IgD-negative memory B cell (primary cell): ENCODE results near the gene UMPS. TPM values are rescaled to one million over a fixed set of nuclear protein-coding genes. Genes with fewer than 3 reads are reported as not detected.
"Not testable (repeated sequence)": the region's sequence is repeated elsewhere in the genome, so short reads cannot be mapped to it uniquely, and the experiment has no call there.

ENCODE experiments used
- H3K27ac Mint-ChIP-seq, 3 donors: one replicate each; pipeline ENCODE4 v1.8.0; 2020 to 2022; ENCODE audit warnings: mild to moderate bottlenecking in 3 of 3, mixed read lengths in 3 of 3, moderate library complexity in 1 of 3
- H3K27me3 Mint-ChIP-seq: one replicate; pipeline ENCODE4 v1.8.0; 2021; ENCODE audit warnings: mixed read lengths
- H3K36me3 Mint-ChIP-seq: one replicate; pipeline ENCODE4 v1.8.0; 2020; ENCODE audit warnings: mild to moderate bottlenecking, mixed read lengths
- H3K4me1 Mint-ChIP-seq, 3 donors: one replicate each; pipeline ENCODE4 v1.8.0; 2020 to 2022; ENCODE audit warnings: mixed read lengths in 3 of 3, mild to moderate bottlenecking in 1 of 3
- H3K4me3 Mint-ChIP-seq, 4 donors: one replicate each; pipeline ENCODE4 v1.8.0; 2020 to 2022; ENCODE audit warnings: mild to moderate bottlenecking in 4 of 4, mixed read lengths in 4 of 4, moderate library complexity in 3 of 4
- H3K9me3 Mint-ChIP-seq, 3 donors: one replicate each; pipeline ENCODE4 v1.8.0; 2020 to 2021; ENCODE audit warnings: mixed read lengths in 3 of 3, mild to moderate bottlenecking in 1 of 3
- polyA plus RNA-seq: library from polyadenylated mRNA; unstranded; fragments of 300-500 nt; fragmentation: Illumina TruSeq; gene quantifications from one replicate; pipeline ENCODE4 v1.2.3, GENCODE V29; 2021

Gene UMPS
- polyA plus RNA-seq, 1 donor from 2014 or later, result 20.2 TPM

DNA sequence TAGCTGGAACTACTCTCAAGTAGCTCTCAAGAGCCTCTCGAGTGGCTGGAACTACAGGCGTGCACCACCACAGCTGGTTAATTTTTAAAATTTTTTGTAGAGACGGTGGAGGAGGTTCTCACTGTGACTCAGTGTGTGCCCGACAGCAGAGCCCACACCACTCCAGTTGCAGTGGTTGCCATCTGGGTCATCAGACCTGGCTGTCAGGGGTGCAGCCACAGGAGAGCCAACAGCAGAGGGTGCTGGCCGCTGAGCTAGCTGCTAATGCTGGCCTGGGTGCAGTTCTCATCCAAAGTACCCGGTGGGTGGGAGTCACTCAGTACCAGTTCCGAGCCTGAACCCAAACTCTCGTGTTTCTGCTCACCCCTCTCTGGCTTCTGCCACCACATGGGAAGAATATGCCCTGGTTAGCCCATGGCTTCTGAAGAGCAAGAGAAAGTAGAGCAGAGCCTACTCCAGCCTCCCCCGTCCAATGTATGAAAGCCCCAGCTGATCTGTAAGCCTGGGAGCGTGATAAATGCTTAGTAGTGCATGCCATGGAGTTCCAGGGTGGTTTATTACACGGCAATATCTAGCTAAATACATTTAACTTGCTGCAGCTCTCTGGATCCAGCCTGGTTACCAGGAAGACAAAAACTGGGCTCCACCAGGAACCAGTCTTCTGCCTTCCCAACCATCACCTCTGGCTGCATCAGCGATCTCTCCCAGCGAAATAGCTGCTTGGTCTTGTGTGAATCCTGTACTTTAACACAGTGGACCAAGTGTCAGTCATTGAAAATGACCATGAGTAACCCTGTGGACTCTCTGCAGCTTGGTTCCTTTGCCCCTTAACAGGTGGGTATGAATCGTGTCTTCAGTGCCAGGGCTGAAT lies 17.1 kb downstream of the UMPS start:
- no peaks in the 10 kb centered on the region for H3K4me1 Mint-ChIP-seq
- no peaks in the 10 kb centered on the region for H3K27me3 Mint-ChIP-seq
- H3K9me3 Mint-ChIP-seq, result no peaks in the 10 kb centered on the region
- H3K4me3 Mint-ChIP-seq, result no peak overlapping the region
- peaks cover 4% of the 10 kb centered on the region for H3K36me3 Mint-ChIP-seq
- no peak overlapping the region for H3K27ac Mint-ChIP-seq

DNA sequence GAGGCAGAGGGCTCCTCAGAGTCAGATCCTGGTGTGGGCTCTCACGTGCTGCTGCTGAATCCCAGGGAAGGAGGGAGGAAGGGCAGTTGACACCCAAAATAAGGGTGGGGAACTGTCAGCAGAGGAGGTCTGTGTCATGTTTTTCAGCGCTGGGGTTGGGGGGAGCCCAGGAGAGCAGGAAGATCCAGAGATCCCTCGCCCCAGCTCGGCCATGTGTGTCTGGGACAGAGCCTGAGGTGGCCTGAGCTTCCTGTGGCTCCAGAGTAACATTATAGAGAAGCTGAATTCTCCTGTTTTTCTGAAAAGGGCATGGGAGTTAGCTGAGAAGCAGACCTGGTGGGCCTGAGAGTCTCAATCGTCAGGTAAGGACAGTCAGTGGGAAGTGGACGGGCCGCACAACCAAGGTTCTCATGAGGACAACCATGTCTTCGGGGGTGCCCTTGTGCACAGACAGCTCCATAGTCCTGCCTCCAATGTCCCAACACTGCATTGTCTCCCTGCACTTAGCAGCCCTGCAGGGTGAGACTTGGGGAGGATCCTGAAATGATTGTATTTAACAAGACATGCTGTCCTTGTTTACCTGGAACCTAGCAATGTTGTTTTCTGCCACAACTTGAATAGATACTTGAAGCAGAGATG lies 18.4 kb downstream of the UMPS start:
- Mint-ChIP-seq H3K4me3 (no peak overlapping the region), H3K9me3 (no peaks in the 10 kb centered on the region), H3K27ac (no peak overlapping the region), H3K36me3 (peaks cover 4% of the 10 kb centered on the region), H3K4me1 (no peaks in the 10 kb centered on the region), H3K27me3 (no peaks in the 10 kb centered on the region)

DNA sequence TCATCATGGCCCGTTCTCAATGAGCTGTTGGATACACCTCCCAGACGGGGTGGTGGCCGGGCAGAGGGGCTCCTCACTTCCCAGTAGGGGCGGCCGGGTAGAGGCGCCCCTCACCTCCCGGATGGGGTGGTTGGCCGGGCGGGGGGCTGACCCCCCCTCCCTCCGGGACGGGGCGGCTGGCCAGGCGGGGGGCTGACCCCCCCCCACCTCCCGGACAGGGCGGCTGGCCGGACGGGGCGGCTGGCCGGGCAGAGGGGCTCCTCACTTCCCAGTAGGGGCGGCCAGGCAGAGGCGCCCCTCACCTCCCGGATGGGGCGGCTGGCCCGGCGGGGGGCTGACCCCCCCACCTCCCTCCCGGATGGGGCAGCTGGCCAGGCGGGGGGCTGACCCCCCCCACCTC lies 19.6 kb downstream of the UMPS start:
- H3K4me3 Mint-ChIP-seq, H3K27ac Mint-ChIP-seq, H3K27me3 Mint-ChIP-seq, H3K4me1 Mint-ChIP-seq, H3K36me3 Mint-ChIP-seq, H3K9me3 Mint-ChIP-seq: not testable (repeated sequence)

DNA sequence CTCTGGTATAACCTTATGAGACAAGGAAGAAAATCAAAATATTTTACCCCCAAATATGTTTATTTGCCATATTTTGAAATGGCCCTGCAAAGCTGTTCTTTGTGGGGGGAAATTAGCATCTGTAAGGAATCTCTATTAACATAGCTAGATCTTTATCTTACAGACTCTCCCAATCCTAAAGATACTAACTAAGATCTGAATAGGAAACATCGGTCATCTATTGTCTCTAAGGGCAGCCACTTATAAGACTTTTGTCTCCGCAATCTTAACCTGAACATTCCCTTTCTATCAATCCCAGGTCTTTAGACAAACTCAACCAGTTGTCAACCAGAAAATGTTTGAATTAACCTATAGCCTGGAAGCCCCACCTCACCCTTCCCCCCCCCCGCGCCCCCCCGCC lies 21.2 kb downstream of the UMPS start:
- Mint-ChIP-seq H3K36me3 (no peaks in the 10 kb centered on the region), H3K4me1 (no peaks in the 10 kb centered on the region), H3K9me3 (no peaks in the 10 kb centered on the region), H3K27ac (no peak overlapping the region), H3K27me3 (no peaks in the 10 kb centered on the region), H3K4me3 (no peak overlapping the region)

DNA sequence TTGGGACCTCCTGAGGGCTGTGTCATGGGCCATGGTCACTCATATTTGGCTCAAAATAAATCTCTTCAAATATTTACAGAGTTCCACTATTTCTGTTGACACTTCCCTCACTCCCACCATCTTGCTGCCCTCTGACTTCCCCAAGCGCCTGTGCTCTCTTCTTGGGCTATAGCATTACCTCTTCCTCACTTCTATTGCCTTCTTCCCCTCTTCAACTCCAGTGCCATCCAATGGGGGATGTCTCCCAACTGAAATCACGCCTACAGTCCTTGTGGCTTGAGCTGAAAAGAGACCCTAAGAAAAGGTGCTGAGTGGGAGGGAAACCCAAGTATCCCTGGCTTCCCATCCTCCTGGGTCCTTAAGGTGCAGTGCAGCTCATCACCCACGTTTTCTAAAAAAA lies 21.8 kb downstream of the UMPS start:
- Mint-ChIP-seq H3K27ac (peak overlapping the region in 1 of 3 donors; percentile 76), H3K4me1 (no peaks in the 10 kb centered on the region), H3K36me3 (no peaks in the 10 kb centered on the region), H3K4me3 (no peak overlapping the region), H3K27me3 (no peaks in the 10 kb centered on the region), H3K9me3 (no peaks in the 10 kb centered on the region)

DNA sequence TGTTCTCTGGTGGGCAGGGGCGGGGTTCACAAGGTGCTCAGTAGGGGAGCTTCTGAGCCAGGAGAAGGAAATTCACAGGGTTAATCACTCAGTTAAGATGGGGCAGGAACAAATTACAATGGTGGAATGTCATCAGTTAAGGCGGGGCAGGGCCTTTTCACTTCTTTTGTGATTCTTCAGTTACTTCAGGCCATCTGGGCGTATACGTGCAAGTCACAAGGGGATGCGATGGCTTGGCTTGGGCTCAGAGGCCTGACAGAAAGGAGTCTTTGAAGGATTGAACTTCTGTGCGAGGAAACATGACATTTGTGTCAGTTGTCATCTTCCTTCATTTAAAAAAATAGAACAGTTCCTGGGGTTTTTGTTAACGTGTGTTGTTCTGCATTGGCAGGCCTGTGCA lies 27.7 kb downstream of the UMPS start:
- H3K4me1 Mint-ChIP-seq, H3K4me3 Mint-ChIP-seq, H3K27me3 Mint-ChIP-seq, H3K27ac Mint-ChIP-seq, H3K9me3 Mint-ChIP-seq, H3K36me3 Mint-ChIP-seq: not testable (repeated sequence)

DNA sequence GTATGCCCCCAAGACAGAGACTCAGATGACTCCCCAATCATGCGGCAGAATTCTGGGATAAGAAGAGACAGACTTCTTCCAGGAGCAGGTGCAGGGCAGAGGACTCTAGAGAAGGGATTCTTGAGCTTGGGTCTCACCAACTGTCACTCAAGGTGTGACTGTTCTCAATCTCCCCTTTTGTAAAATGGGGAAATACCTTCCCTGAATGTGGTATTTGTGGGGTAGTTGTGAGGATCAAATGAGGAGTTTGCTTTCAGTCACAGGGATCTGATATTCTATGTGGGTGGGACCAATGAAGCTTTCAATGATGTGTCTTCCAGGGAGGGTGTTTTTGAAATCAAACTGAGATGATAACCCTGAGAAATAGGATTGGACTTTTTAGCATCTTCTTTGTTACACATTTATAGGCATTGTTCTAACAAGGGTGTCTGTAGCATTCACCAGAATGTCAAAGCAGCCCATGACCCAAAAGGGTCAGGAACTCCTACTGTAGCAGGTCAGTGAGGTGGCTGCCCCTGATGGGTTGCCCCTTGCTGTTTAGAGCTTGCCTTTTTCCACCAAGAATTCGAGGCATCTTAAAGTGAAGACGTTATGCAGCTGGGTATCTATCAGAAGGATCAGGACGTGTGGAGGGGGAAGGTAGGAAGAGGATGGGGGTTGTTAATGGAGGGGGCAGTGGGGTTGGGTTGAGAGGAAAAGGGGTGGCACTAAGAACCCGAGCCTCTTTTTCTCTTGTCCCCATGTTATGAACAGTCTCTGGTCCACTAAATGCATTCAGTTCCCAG lies 28.8 kb downstream of the UMPS start:
- H3K9me3 Mint-ChIP-seq, result no peaks in the 10 kb centered on the region
- H3K27ac Mint-ChIP-seq, result peak overlapping the region in 1 of 3 donors; percentile 20
- no peak overlapping the region for H3K4me3 Mint-ChIP-seq
- H3K4me1 Mint-ChIP-seq, result peaks cover 4 to 5% (median 4%) of the 10 kb centered on the region in 3 donors
- H3K27me3 Mint-ChIP-seq, result peaks cover 6% of the 10 kb centered on the region
- H3K36me3 Mint-ChIP-seq, result no peaks in the 10 kb centered on the region

DNA sequence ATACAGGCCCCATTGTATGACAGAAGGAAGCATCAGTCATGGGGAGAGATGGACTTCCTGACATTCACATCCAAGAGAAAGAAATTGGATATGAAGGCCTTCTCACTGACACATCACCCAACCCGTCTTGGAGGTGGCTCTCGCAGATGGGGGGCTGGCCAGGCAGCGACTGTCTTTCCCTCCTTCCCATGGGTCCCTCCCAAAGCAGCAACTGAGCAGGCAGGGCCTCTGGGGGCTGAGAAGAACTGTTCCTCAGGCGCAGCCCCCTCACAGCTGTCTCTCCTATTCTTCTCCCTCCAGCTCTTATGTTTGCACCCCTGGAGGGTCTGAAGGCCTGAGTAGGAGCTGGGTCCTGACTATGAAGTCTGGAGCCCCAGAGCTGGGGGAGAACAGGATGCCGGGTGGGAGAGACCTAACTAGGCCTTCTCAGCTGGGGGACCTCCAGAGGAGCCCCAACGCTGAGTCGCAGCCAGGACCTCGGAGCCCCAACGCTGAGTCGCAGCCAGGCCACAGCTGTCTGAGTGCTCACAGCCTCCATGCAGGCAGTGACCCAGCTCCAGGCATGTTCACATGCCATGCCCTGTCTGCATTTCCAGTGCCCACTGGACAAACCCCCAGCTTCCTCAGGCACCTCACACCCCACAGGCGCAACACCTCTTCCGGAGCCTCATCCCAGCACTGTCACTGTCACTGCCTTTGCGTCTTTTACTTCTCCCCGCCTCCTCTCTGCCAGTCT lies 29.6 kb downstream of the UMPS start:
- peaks cover 6% of the 10 kb centered on the region for H3K27me3 Mint-ChIP-seq
- H3K36me3 Mint-ChIP-seq, result no peaks in the 10 kb centered on the region
- H3K9me3 Mint-ChIP-seq, result no peaks in the 10 kb centered on the region
- H3K4me3 Mint-ChIP-seq, result no peak overlapping the region
- peaks cover 4 to 5% (median 4%) of the 10 kb centered on the region in 3 donors for H3K4me1 Mint-ChIP-seq
- H3K27ac Mint-ChIP-seq, result no peak overlapping the region

DNA sequence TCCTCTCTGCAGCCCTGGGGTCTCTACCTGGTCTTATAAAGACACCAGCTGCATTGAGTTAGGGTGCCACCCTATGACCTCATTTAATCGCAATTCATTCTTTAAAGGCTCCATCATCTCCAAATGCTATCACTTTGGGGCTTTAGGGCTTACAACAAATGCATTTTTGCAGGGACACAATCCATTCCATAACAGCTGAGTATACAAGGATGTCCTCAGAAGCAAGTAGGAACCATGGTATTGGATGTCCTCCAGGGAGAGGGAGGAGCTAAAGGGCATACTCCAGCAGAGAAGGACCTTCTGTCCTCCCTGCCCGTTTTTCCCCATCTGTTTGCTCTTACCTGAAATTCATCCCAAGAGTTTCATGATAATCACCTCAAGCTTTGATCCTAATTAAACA lies 30.3 kb downstream of the UMPS start:
- Mint-ChIP-seq H3K4me1 (peaks cover 4 to 5% (median 4%) of the 10 kb centered on the region in 3 donors), H3K27me3 (peaks cover 6% of the 10 kb centered on the region)

DNA sequence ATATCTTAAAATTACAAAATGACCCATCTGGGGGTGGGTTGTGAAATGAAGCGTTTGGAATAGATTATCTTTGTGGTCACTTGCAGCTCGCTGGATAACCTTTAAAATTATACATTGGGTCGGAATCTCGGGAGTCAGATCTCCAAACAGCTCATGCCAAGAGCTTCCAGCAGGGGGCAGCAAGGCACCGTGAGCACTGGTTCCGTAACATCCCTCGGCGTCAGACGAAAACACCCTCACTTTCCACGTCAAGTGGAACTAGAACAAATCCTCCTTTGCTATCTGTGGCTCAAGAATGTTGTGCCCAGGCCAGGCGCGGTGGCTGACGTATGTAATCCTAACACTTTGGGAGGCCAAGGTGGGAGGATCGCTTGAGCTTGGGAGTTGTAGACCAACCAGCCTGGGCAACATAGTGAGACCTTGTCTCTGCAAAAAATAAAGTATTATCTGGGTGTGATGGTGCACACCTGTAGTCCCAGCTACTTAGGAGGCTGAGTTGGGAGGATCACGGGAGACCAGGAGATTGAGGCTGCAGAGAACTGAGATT lies 31.1 kb downstream of the UMPS start:
- Mint-ChIP-seq H3K4me3 (peak overlapping the region in 2 of 4 donors; percentile 77 to 85), H3K4me1 (peaks cover 4 to 5% (median 4%) of the 10 kb centered on the region in 3 donors), H3K9me3 (no peaks in the 10 kb centered on the region), H3K27ac (no peak overlapping the region), H3K27me3 (peaks cover 6% of the 10 kb centered on the region), H3K36me3 (no peaks in the 10 kb centered on the region)

More for the DNA sequence above, 30.3 kb downstream of the UMPS start:
- no peaks in the 10 kb centered on the region for H3K36me3 Mint-ChIP-seq
- H3K4me3 Mint-ChIP-seq, result no peak overlapping the region
- H3K27ac Mint-ChIP-seq, result no peak overlapping the region
- H3K9me3 Mint-ChIP-seq, result no peaks in the 10 kb centered on the region

DNA sequence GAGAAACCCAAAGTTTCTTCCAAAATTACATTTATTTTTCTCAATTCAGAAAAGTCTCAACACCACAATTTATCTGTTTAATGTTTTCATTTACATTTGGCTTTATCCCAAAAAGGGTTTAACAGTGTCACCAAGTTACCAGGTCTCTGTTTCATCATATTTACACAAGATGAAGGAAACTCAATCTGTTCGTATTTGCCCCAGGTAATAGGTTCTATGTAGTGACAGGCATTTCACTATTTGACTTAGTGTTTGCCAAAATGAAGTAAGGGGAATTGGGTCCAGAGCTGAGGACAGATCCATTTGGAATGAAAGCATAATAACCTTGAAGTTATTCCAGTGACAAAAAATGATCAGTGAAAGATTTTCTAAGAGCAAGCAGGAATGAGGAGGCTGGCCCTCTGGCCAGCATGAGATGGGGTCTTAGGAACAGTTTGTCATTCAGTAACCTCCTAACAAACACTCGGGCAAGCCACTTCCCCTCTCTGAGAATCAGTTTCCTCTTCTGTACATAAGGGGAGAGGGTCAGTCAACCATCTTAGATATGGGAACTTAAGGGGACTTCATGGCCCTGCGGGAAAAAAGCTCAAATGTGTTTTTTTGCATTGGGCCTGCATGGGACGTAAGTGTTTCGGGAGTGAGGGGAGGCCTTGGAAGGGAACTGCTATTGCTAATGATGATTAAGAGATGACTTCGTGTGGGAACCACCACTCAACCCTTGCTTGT lies 31.8 kb downstream of the UMPS start:
- Mint-ChIP-seq H3K4me1 (peaks cover 4 to 5% (median 4%) of the 10 kb centered on the region in 3 donors), H3K4me3 (no peak overlapping the region), H3K9me3 (no peaks in the 10 kb centered on the region), H3K27me3 (peaks cover 6% of the 10 kb centered on the region), H3K27ac (no peak overlapping the region), H3K36me3 (peaks cover under 1% of the 10 kb centered on the region)

DNA sequence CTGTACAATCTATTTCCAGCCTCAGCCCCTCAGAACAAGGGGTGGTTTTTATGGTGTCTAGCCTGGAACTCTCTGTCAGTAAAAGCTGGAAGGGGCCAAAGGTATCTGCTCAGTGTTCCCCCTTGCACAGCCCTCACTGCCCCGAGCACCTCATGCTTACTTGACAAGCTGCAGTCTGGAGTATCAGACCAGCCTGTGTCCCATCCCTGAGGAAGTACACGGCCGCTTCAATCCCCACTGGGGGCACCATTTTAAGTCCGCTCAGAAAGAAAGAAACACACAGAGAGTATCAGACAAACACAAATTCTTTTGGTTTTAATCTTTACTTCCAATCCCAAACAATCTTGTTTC lies 32.4 kb downstream of the UMPS start:
- H3K4me3 Mint-ChIP-seq, result no peak overlapping the region
- H3K9me3 Mint-ChIP-seq, result no peaks in the 10 kb centered on the region
- peaks cover 4% of the 10 kb centered on the region for H3K36me3 Mint-ChIP-seq
- H3K4me1 Mint-ChIP-seq, result peaks cover 4 to 5% (median 4%) of the 10 kb centered on the region in 3 donors
- H3K27me3 Mint-ChIP-seq, result peaks cover 6% of the 10 kb centered on the region
- H3K27ac Mint-ChIP-seq, result no peak overlapping the region

DNA sequence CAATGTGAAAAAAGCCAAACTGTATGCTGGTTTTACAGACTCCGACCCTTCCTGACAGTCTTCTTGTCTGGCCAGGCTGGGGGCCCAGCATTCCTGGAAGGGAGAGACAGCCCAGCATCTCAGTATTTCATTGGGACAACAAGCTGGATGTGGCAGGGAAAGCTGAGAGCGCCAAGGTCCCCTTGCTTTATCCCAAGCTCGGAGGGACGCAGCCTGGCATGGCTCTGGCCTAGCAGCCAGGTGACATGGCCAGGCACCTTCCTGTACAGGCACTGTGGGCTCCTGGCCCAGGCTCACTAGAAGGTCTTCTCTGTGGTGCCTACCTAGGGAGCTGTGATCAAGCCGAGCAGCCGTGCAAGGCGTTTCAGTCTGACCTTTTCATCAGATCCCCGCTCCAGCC lies 33.0 kb downstream of the UMPS start:
- Mint-ChIP-seq H3K4me3 (no peak overlapping the region), H3K27me3 (peaks cover 8% of the 10 kb centered on the region), H3K9me3 (no peaks in the 10 kb centered on the region), H3K27ac (no peak overlapping the region), H3K36me3 (peaks cover 4% of the 10 kb centered on the region), H3K4me1 (peaks cover 4 to 5% (median 4%) of the 10 kb centered on the region in 3 donors)
